HCT116 (cell line): ENCODE data around the gene RSAD1.

Experiments used
- CEBPB ChIP-seq: IDR thresholded peaks from 2 replicates; pipeline ENCODE4 v1.6.1; 2012; ENCODE audit warnings: low read depth
- CTCF ChIP-seq, 3 experiments: fragments of 200-600 bp in 1 of 3; sonication (generic) in 1 of 3; IDR thresholded peaks in 2 of 3; conservative IDR thresholded peaks in 1 of 3; 2 replicates each; pipeline ENCODE4 v1.5.1; 2012 to 2017; ENCODE audit warnings: low read depth in 2 of 3, low read length in 2 of 3, antibody characterized with exemption in 1 of 3, borderline replicate concordance in 1 of 3, control low read depth in 1 of 3, mild to moderate bottlenecking in 1 of 3, mixed read lengths in 1 of 3, mixed run types in 1 of 3, moderate library complexity in 1 of 3; ENCODE audit not compliant: insufficient read depth in 1 of 3
- EGR1 ChIP-seq: IDR thresholded peaks from 2 replicates; pipeline ENCODE4 v1.6.1; 2012; ENCODE audit warnings: low read depth
- EZH2 ChIP-seq: fragments of 200-600 bp; sonication (generic); IDR thresholded peaks from 2 replicates; pipeline ENCODE4 v1.6.1; 2017; ENCODE audit warnings: antibody characterized with exemption, mixed run types
- FOSL1 ChIP-seq: IDR thresholded peaks from 2 replicates; pipeline ENCODE4 v1.6.1; 2012; ENCODE audit warnings: low read depth
- JUND ChIP-seq: IDR thresholded peaks from 2 replicates; pipeline ENCODE4 v1.6.1; 2012
- POLR2A ChIP-seq: IDR thresholded peaks from 2 replicates; pipeline ENCODE4 v1.7.0; 2011; ENCODE audit warnings: borderline replicate concordance; ENCODE audit not compliant: insufficient read depth, insufficient read length; ENCODE audit errors: extremely low read depth
- RAD21 ChIP-seq: IDR thresholded peaks from 2 replicates; pipeline ENCODE4 v1.6.1; 2012; ENCODE audit warnings: low read depth, mild to moderate bottlenecking
- REST ChIP-seq: IDR thresholded peaks from 2 replicates; pipeline ENCODE4 v1.6.1; 2012; ENCODE audit warnings: low read depth
- SIN3A ChIP-seq: IDR thresholded peaks from 2 replicates; pipeline ENCODE4 v1.6.1; 2012; ENCODE audit warnings: low read depth
- TCF7L2 ChIP-seq: IDR thresholded peaks from 2 replicates; pipeline ENCODE4 v1.7.0; 2011; ENCODE audit warnings: borderline replicate concordance, inconsistent platforms; ENCODE audit not compliant: insufficient read depth, insufficient read length; ENCODE audit errors: extremely low read depth
- ZNF274 ChIP-seq: fragments of 200-500 bp; sonication (Bioruptor generic); IDR thresholded peaks from 2 replicates; pipeline ENCODE4 v1.6.1; 2014; ENCODE audit warnings: mild to moderate bottlenecking, low read depth, low read length, inconsistent platforms
- TF ChIP-seq, protein P1 (sequence below): IDR thresholded peaks from 2 replicates; pipeline ENCODE4 v1.6.1; 2012
- TF ChIP-seq, protein P2 (sequence below): IDR thresholded peaks from 2 replicates; pipeline ENCODE4 v1.6.1; 2012

DNA sequence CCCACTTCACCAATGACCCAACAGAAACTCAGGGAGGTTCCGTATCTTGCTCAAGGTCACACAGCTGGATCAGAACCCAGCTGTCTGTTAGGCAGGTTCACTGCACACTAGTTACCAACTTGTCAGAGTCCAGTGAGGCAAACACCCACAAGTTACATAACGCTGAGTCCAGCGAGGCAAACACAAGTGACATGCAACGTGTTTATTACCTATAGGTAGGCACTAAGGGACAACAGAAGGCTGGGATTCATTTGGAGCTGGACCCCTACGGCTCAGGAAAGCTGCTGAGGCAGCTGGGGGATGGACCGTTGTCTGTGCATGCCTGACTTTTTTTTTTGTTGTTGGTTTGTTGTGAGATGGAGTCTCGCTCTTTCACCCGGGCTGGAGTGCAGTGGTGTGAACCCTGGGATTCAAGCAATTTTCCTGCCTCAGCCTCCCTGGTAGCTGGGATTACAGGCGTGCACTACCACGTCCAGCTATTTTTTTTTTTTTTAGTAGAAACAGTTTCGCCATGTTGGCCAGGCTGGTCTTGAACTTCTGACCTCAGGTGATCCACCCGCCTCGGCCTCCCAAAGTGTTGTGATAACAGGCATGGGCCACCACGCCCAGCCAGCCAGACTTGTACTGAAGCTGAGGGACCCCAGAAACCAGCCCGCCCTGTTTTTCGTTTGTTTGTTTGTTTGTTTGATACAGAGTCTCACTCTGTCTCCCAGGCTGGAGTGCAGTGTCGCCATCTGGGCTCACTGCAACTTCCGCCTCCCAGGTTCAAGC lies 1.9 kb upstream of the RSAD1 start:
- no peak for TF ChIP-seq CTCF (IDR thresholded peaks at IDR 0.05 in 2 of 3, conservative IDR thresholded peaks at IDR 0.05 in 1 of 3; ENCODE audit: borderline replicate concordance in 1 of 3, insufficient read depth in 1 of 3, low read depth in 2 of 3, low read length in 2 of 3)
- TF ChIP-seq, protein P1, sequence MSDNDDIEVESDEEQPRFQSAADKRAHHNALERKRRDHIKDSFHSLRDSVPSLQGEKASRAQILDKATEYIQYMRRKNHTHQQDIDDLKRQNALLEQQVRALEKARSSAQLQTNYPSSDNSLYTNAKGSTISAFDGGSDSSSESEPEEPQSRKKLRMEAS: no peak
- no peak for TF ChIP-seq POLR2A
- TF ChIP-seq EGR1: no peak
- TF ChIP-seq RAD21: no peak
- TF ChIP-seq, protein P2, sequence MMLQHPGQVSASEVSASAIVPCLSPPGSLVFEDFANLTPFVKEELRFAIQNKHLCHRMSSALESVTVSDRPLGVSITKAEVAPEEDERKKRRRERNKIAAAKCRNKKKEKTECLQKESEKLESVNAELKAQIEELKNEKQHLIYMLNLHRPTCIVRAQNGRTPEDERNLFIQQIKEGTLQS: no peak
- TF ChIP-seq SIN3A: no peak
- TF ChIP-seq EZH2: no peak
- TF ChIP-seq REST: no peak
- no peak for TF ChIP-seq CEBPB
- no peak for TF ChIP-seq TCF7L2
- no peak for TF ChIP-seq FOSL1
- no peak for TF ChIP-seq JUND
- TF ChIP-seq ZNF274: no peak
